GM19395 (cell line): ENCODE results near the gene IL26.

ENCODE experiments used
- ATAC-seq: cut with Tn5 transposase; IDR thresholded peaks from one replicate; pipeline ENCODE4 v1.9.1; 2021; ENCODE audit warnings: mild to moderate bottlenecking, moderate library complexity; ENCODE audit not compliant: unreplicated experiment

The IL26 gene, protein sequence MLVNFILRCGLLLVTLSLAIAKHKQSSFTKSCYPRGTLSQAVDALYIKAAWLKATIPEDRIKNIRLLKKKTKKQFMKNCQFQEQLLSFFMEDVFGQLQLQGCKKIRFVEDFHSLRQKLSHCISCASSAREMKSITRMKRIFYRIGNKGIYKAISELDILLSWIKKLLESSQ

DNA sequence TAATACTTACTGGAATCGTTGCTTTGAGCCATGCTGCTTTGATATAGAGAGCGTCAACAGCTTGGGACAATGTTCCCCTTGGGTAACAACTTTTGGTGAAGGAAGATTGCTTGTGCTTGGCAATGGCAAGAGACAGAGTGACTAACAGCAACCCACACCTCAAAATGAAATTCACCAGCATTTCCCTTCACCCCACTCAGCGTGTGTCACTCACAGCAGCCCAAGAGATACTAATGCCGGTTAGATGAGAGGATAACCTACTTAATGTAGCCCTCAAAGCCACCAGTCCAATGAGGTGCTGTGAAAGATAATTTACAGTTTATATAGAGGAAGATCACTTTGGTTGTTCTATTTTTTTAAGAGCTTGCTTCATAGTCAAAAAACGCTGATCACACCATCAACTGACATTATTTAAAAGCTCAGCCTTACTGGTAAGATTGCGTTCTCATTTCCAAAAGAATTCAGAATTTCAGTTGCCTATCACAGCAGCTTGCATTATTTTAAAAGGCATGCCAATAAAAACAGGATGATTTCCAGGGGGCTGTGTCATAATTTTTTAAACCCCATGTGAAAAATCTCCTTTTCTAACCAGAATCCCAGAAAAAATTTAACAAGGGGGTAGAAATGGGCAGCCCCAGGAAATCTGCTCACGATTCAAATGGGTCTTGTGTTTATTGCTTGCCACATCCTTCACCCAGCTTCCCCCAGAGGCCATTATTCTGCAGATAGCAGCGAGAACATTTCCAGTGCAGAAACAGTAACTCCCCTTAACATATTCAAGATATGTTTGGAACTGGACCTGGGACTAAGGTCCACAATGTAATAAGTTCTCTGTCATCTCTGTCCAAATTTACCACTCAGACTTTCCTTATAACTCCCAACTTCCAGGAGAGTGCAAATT, at the start of gene IL26:
Gene IL26, minus strand, starts transcription at position 235 of the 901 bp plus-strand sequence. Its CDS starts 54 bp downstream, at position 181.
- no peak for ATAC-seq

DNA sequence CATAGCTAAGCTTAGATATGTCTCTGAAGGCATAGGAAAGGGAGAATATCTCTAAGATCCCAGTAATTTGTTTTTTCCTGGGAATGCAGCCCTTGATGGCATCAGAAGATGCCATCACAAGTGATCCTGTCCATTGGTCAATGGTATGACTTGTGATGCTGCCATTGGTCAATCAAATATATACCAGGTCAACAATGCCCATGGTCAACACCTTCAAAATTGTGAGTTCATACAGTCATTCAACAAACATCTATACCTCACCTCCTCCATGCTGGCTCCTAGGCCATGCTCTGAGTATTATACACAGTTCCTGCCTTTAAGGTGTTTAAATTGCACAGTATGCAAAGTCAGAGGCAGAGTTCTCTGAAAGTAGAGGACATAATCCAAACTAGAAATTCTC, 47.1 kb upstream of the IL26 start:
- ATAC-seq: no peak

DNA sequence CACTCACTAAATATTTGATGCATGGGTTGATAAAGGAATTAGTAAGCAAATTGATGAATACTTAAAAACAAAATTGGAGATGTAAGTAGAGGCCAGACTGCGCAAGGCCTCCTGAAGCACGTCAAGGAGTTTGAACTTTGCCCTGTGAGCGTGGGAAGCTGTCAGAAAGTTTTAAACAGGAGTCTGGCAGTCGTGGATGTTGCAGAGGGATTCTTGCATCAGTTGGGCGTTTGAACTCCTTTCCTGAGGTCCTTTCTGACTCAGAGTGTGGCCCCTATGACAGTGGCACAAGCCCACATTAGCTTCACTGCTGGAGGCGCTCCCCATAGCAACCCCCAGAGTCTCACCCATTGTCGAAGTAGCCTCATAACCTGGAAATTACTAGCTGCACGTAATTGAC, 45.7 kb upstream of the IL26 start:
- ATAC-seq: no peak

DNA sequence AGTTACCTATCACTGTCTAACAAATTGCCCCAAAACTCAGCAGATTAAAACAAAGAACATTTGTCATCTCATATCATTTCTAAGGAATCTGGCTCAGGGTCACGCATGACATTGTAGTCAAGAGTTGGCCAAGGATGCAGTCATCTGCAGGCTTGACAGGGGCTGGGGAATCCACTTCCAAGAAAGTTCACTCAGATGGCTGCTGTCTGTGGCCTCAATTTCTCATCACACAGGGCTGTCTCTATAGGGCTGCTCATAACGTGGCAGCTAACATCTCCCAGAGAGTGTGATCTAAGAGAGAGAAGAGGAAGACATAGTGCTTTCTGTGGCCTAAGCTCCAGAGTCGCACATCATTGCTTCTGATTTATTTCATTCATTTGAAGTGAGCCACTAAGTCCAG, 44.7 kb upstream of the IL26 start:
- ATAC-seq: no peak

DNA sequence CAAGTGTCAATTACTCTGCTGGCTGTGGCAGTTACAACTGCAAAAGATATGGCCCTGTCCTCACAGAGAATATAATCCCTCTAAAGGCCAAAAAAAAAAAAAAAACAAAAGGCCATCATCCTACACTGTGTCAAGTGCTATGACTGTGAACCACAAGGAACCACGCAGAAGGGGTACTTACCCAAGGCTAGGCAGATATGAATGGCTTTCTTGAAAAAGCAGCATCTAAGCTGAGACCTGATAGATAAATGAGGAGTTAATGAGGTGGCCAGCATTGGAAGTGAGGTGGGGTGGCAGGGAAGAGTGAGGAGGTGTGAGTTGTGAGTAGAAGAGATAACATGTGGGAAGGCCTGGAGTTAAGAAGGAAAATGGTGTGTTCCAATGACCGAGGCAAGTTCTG, 44.2 kb upstream of the IL26 start:
- no peak for ATAC-seq

DNA sequence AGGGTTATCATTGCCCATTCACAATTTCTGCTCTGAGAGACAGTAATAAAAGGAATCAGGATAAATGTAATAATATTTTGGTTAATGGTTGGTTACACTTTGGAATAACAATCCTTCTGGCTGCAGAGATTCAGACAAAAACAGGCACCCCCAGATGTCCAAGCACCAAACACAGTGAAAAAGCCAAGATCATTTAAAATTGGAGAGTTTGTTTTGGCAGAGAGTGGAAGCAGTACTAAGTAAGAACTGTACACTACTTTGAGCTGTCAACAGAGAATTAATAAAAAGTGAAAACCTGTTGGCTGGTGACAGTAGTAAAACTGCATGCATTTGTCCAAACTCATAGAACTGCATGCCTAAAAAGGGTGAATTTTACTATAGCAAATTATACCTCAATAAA, 43.4 kb upstream of the IL26 start:
- ATAC-seq: no peak

DNA sequence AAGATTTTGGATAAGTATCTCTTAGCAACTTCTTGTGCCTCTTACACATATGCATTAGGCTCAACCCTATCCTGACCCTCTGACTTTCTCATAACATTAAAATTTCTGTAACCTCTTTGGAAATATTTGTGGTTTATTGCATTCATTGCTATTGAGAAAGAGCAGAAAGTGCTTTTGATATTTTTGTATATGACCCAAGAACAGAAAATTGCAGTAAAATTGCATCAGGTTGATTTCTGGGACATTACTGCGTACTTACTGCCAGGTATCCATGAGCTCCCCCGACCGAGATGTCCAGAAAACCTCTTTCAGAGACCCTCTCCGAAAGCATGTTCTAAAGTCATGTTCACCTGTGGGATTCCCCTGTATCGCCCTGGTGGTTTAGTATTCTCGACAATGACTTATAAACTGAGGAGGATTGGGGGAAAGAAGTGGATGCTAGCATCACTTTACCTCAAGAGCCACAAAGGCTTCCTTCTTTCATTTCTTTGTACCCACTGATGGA, 42.3 kb upstream of the IL26 start:
- no peak for ATAC-seq

DNA sequence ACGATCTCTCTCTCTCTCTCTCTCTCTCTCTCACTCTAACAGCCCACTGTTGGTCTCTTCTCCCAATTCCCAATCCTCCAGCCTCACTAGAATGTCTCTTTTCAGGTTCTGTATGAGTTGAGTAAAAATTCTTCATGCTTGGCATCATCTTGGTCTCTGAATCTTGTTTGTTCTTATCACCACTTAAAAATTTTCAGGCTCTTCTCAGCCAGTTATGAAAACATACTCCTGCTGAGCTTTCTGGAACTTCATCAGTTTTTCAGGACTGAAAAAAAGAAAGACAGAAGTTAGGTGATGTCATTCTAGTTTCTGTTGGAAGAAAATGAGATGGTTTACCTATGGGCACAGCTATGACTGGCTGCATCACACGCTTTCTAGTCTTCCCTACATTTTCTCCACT, 39.2 kb upstream of the IL26 start:
- ATAC-seq: no peak

DNA sequence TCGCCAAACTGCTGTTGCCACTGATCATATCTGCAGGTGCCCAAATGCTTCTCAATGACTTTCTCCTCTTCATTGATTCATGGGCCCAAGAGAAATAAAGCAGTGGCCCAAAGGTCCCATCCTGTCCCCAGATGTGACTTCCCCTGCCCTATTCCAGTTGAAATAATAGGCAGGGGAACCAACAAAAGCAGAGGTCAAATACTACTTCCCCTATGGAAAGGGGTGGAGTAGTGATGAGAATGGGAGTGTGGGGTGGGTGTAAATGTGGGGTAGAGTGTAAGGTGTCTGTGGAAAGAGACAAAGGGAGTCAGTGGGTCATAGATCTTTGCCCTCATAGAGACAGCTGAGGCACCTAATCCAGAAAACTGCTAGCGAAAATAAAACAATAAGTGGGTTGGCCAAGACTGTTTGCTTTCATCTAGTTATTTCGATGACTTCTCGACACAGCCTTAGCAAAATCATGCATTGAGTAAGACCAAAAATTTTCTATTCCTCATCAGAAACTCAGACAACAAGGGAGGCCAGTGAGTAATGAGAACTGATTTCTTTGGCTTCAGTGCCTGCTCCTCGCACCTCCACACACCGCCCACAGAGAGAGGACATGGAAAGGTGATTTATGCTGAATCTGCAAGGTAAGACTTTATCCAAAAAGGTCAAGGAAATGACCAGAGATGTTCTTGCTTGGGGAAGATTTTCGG, 38.7 kb upstream of the IL26 start:
- no peak for ATAC-seq

DNA sequence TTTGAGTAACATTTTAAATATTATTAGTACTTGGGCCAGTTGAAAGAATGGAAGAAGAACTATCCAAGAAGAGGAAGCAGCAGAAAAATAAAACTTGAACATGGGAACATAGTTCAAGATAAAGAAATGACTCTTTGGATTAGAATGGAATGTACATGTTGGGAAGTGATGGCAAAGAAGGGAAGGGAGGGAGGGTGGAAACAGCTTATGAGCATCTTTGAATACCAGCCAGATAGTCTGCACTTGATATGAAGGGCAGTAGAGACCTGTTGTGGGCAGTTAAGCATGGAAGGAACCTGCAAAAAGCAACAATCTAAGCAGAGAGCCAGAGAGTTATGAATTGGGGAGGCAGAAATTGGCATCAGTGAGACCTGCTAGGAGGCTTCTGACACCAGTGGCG, 37.8 kb upstream of the IL26 start:
- ATAC-seq: no peak

DNA sequence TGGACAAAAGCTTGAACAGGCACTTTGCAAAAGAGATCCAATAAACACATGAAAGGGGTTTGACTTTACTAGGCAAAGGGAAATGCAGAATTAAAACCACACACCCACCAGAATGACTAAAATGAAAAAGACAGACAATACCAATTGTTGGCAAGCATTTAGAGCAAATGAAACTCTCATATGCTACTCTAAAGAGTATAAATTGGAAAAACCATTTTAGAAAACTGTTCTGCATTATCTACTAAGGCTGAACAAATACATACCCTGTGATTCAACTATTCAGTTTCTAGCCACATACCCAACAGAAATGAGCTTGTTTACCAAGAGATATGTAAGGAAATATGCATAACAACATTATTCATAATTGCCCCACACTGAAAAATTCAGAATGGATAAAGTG, 36.3 kb upstream of the IL26 start:
- no peak for ATAC-seq

DNA sequence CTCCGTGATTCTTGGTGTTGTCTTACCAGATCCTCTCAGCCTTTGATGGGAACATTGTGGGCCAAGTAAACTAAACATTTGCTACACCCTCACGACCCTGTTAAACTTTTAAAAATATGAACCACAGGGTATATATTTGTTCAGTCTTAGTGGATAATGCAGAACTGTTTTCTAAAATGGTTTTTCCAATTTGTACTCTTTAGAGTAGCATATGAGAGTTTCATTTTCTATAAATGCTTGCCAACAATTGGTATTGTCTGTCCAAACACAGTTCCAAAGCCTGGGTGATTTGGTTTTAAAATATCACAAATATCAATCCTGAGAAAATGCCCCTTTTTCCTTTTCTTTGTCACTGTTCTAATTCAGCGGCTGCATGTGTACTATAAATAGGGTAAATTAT, 34.5 kb upstream of the IL26 start:
- no peak for ATAC-seq

DNA sequence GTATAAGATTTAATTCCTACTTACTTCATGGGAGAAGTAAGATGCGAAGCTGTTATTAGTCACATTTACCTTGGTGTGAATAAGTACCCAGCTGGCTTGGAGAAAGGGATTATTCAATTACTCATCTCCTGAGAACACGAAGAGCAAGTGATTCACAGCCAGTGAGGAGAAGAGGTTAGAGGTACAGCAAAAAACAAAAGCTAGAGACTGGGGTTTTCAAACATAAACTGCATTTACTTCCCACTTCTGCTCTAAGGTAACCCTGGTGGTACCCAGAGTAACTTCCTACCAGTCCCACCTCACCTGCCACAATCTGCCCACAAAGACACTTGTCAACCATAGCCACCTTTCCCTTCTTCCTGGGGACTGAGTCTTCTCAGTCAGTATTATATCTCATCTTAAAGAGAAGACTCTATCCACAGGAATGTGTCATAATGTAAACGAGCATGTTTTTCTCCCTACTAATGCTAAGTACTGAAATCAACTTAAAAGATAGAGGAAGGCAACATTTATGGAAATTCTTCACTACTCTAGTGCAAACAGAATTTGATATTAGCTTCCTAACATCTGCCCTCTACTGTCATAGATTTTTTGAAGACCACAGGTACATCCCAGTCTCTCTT, 33.8 kb upstream of the IL26 start:
- no peak for ATAC-seq

DNA sequence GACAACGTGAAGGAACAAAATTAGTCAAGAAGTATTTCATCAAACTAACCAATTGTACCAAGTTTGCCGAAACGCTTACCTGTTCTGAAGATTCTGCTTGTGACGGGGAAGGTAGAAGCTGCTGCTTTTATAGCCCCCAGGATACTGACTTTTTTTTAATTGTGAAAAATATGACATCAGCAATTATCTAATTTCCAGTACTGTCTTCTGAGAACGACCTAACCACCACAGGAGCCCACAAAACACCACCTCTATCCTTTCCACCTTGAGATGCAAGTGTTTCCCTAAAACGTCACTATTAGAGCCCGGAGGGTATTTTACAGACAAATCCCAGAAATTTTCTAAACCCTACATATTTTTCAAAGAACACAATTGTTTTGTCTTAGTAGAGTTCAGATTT, 27.9 kb upstream of the IL26 start, which contains the start of gene IL22:
Gene IL22, minus strand, starts transcription at position 101 of the 400 bp plus-strand sequence. CDS start 156 bp downstream, outside the sequence.
- ATAC-seq: no peak

DNA sequence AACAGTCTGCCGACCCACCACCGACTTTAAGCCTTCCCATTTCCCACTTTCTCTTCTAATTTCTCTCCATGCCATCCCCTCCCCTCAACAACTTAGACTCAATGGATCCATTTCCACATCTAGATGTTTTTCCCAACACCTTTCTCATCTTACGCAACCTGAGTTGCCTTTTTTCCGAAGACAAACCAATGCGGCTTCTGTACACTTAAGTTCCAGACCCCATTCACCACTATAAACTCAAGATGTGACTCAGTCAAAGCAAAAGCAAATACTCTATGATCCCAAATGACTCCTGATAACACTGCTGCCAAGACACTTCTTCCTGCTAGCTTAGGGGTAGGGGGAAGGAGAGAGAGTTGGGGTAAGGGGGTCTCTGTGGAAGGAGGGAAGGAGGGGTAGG, 26.5 kb upstream of the IL26 start:
- ATAC-seq: no peak

DNA sequence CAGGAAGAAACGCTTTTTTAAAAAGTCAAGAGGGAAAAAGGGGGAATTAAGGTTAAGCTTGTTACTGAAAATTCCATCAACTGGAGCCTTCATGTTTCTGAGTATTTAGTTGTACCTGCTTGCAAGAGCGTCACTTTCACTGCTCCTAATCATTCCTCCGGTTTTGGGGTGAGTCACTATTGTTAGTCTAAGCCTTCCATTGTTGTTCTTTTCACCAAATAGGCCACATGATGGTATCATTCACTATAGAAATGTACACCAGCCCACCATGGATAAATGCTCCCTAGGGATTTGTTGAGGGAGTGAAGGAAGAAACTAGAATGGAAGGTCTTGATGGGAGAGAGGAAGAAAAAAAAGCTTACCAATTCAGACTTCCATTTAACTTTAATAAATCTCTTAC, 24.8 kb upstream of the IL26 start:
- no peak for ATAC-seq

DNA sequence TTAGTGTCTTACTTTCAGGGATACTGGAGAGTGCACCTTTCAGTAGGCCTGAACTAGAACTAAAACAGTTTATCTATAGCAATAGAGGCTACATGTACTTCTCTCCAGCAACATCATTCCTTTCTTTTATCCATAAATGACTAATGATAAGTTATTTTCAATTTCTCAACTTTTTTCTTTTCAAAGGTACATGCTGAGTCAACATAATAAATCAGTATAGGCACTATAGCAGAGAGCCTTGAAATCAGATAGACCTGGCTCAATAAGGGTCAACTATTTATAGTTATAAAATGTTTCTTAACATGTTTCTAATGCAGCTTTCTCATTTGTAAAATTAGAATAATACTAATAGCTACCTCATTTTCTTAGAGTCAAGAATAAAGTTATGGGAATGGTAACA, 22.2 kb upstream of the IL26 start:
- ATAC-seq: no peak

DNA sequence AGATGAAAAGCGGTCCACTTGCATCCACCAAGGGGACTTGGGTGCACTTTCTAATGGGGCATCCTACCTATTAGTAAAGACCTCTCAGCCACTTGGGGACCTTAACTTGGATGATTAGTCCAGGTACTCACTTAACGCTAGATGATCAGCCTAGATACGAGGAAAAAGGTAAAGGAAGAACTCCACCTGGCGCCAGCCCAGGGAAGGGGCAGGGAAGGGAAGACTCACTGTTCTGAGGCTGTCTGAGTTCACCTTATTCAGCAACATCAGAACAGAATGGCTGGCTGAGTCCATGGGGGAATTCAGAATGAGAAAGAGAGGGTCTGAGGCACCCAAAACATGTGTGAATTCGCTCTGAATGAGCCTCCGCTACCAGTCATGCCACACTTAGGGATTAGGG, 20.7 kb upstream of the IL26 start:
- ATAC-seq: no peak

DNA sequence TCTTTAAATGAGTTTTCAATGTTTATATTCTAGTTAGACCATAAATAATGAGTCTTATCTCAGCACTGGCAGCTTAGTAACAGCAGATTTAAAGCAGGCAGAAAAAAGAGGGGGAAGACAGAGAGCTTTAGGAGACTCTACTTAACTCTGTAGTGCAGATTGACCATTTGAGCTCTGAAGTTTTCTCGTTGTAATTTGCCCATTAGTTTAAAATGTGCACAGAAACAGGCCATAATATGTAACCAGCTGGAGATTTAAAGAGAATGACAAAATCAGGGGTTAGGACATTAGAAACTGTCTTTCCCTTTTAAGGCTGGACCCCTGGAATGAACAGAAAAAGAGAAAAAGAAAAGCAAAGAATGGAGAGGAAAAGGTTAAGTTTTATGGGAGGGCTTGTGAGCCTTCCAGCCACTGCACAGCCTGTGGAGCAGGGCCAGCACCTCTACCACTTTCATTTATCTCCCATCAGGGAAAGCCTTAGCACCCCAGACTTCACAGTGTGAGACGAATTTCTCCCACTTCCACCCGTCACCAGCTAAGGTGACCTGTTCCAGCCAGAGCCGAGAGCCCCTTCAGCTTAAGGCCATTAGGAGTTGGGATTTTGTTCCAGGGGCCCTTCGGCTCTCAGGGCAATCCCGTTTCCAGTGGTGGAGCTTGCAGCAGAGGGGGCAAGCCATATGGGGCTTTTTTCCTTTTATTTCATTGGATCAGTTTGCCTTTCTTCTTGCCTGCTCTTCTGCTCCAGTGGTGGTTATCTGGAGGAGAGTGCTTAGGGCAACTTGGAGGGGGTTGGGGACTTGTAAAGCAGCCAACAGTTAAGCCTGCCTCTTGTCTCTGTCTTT, 19.8 kb upstream of the IL26 start:
- no peak for ATAC-seq

DNA sequence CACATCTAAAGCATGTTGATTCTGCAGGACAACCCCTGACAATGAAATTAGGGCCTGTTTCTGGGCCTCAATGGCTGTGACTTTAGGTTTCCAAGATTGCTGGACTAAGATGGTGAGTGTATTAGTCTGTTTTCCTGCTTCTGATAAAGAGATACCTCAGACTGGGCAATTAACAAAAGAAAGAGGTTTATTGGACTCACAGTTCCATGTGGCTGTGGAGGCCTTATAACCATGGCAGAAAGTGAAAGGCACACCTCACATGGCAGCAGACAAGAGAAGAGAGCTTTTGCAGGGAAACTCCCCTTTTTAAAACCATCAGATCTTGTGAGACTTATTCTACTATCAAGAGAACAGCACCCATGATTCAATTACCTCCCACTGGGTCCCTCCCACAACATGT, 17.2 kb upstream of the IL26 start:
- ATAC-seq: no peak
